ENCODE measurements around the gene PALD1. TPM values are rescaled to one million over a fixed set of nuclear protein-coding genes. Genes with fewer than 3 reads are reported as not detected.
A peak's percentile ranks its signal among the peaks of the same experiment; 100 is the strongest.

Gene PALD1
- total and polyA plus RNA-seq, 2 experiments from 2014 or later = 11.9 to 58.2 TPM

- no peak for TF ChIP-seq ETS1 (IDR thresholded peaks at IDR 0.05)
- TF ChIP-seq ZNF331 (CRISPR knock-in tag; IDR thresholded peaks at IDR 0.05; ENCODE audit: low read depth) = no peak
- TF ChIP-seq STAT1 (IDR thresholded peaks at IDR 0.05; ENCODE audit: unreplicated experiment) = no peak
- TF ChIP-seq REST (IDR thresholded peaks at IDR 0.05; ENCODE audit: unreplicated experiment) = no peak
- no peak for TF ChIP-seq NANOG (IDR thresholded peaks at IDR 0.05; ENCODE audit: borderline replicate concordance)
- TF ChIP-seq EZH2 (IDR thresholded peaks at IDR 0.05; ENCODE audit: low read depth, unreplicated experiment) = no peak
- TF ChIP-seq JUNB (IDR thresholded peaks at IDR 0.05; ENCODE audit: unreplicated experiment) = no peak
- no peak for TF ChIP-seq EZH2phosphoT487 (IDR thresholded peaks at IDR 0.05; ENCODE audit: unreplicated experiment)
- no peak for TF ChIP-seq CREB1 (CRISPR knock-in tag; IDR thresholded peaks at IDR 0.05; ENCODE audit: low read depth)
- H2AFZ ChIP-seq = no peak overlapping the region
- H3K36me3 ChIP-seq (ENCODE audit: insufficient read depth) = peaks cover 14% of the 10 kb centered on the region
- Mint-ChIP-seq H3K27me3 (ENCODE audit: insufficient read depth, low read depth, poor library complexity) (peaks cover 6% of the 10 kb centered on the region), H3K4me1 (peaks cover 5% of the 10 kb centered on the region; the same call in 2 of the 3 replicates), H3K4me3 (no peak overlapping the region), H3K9me3 (no peaks in the 10 kb centered on the region), H3K27ac (no peak overlapping the region), H3K36me3 (ENCODE audit: low read depth) (peaks cover 6% of the 10 kb centered on the region)
- DNase-seq (ENCODE audit: low spot score) (no peak), ATAC-seq (no peak)
- H4K20me1 ChIP-seq (replicated peaks; ENCODE audit: insufficient read depth) = peaks cover 8% of the 10 kb centered on the region
- peak overlapping the region; percentile 59; the same call in 1 of the 2 replicates for H3K27ac ChIP-seq (ENCODE audit: low read depth)
- H3F3A ChIP-seq (replicated peaks; ENCODE audit: low read depth) = peaks cover 13% of the 10 kb centered on the region; the same call in 1 of the 2 replicates
- peaks cover 27% of the 10 kb centered on the region for H3K79me2 ChIP-seq (replicated peaks; ENCODE audit: insufficient read depth)
- no peak overlapping the region for H3K4me3 ChIP-seq
- H3K9me2 ChIP-seq (ENCODE audit: insufficient read depth) = no peaks in the 10 kb centered on the region
- no peak overlapping the region for H3K4me2 ChIP-seq
- 0 out of 2 replicates have a peak, but pooled peaks cover 4% of the 10 kb centered on the region for H3K4me1 ChIP-seq (ENCODE audit: insufficient read depth)
- no peaks in the 10 kb centered on the region for H3K27me3 ChIP-seq (ENCODE audit: insufficient read depth)
Observed at GRCh38 chr10:70432101-70432500, 46.5 kb upstream of the PALD1 start.

- DNase-seq (ENCODE audit: low spot score) (no peak), ATAC-seq (no peak)
- Mint-ChIP-seq H3K4me1 (peaks cover 9% of the 10 kb centered on the region), H3K27ac (no peak overlapping the region), H3K4me3 (no peak overlapping the region), H3K27me3 (ENCODE audit: insufficient read depth, low read depth, poor library complexity) (peaks cover 10% of the 10 kb centered on the region), H3K9me3 (no peaks in the 10 kb centered on the region), H3K36me3 (ENCODE audit: low read depth) (peaks cover 6% of the 10 kb centered on the region)
- H3K4me3 ChIP-seq = no peak overlapping the region
- H3K27ac ChIP-seq (ENCODE audit: low read depth) = no peak overlapping the region
- peaks cover 33% of the 10 kb centered on the region for H3K79me2 ChIP-seq (replicated peaks; ENCODE audit: insufficient read depth)
- H3K4me1 ChIP-seq (ENCODE audit: insufficient read depth) = peaks cover 8% of the 10 kb centered on the region; the same call in 1 of the 2 replicates
- H3K27me3 ChIP-seq (ENCODE audit: insufficient read depth) = no peaks in the 10 kb centered on the region
- H2AFZ ChIP-seq = no peak overlapping the region
- H3F3A ChIP-seq (replicated peaks; ENCODE audit: low read depth) = peaks cover 13% of the 10 kb centered on the region; the same call in 1 of the 2 replicates
- no peaks in the 10 kb centered on the region for H3K9me2 ChIP-seq (ENCODE audit: insufficient read depth)
- peaks cover 8% of the 10 kb centered on the region; the same call in 1 of the 2 replicates for H4K20me1 ChIP-seq (replicated peaks; ENCODE audit: insufficient read depth)
- peaks cover 14% of the 10 kb centered on the region for H3K36me3 ChIP-seq (ENCODE audit: insufficient read depth)
- no peak overlapping the region for H3K4me2 ChIP-seq
- no peak for TF ChIP-seq EZH2phosphoT487 (IDR thresholded peaks at IDR 0.05; ENCODE audit: unreplicated experiment)
- TF ChIP-seq REST (IDR thresholded peaks at IDR 0.05; ENCODE audit: unreplicated experiment) = no peak
- TF ChIP-seq NANOG (IDR thresholded peaks at IDR 0.05; ENCODE audit: borderline replicate concordance) = no peak
- no peak for TF ChIP-seq POLR2AphosphoS5 (IDR thresholded peaks at IDR 0.05; ENCODE audit: low read depth)
- no peak for TF ChIP-seq EZH2 (IDR thresholded peaks at IDR 0.05; ENCODE audit: low read depth, unreplicated experiment)
- no peak for TF ChIP-seq ZNF114 (CRISPR knock-in tag; IDR thresholded peaks at IDR 0.05)
- TF ChIP-seq CREB1 (CRISPR knock-in tag; IDR thresholded peaks at IDR 0.05; ENCODE audit: low read depth) = no peak
- TF ChIP-seq ZNF331 (CRISPR knock-in tag; IDR thresholded peaks at IDR 0.05; ENCODE audit: low read depth) = no peak
- no peak for TF ChIP-seq CTCF (conservative IDR thresholded peaks at IDR 0.05; ENCODE audit: low read depth in 2 of 2)
Observed at GRCh38 chr10:70432561-70433263, 45.9 kb upstream of the PALD1 start.
